Ascending aorta (tissue), 2 donors: ENCODE results near the gene LAMB3. TPM values are rescaled to one million over a fixed set of nuclear protein-coding genes. Genes with fewer than 3 reads are reported as not detected.

Experiments
- DNase-seq, 2 donors: peaks; one replicate each; pipeline ENCODE4 v3.0.0-alpha.2; 2019; ENCODE audit warnings: low spot score in 2 of 2
- H3K27ac ChIP-seq, 2 donors: fragments of 200-600 bp; sonication (generic); one replicate each; pipeline ENCODE4 v1.5.1; 2016 to 2017; ENCODE audit warnings: mild to moderate bottlenecking in 1 of 2
- H3K27me3 ChIP-seq: fragments of 200-600 bp; sonication (generic); one replicate; pipeline ENCODE4 v1.5.1; 2017
- H3K36me3 ChIP-seq, 2 donors: fragments of 200-600 bp; sonication (generic); one replicate each; pipeline ENCODE4 v1.5.1; 2016
- H3K4me1 ChIP-seq, 2 donors: fragments of 200-600 bp; sonication (generic); one replicate each; pipeline ENCODE4 v1.5.1; 2016 to 2017; ENCODE audit warnings: mild to moderate bottlenecking in 1 of 2
- H3K4me3 ChIP-seq, 2 donors: fragments of 200-600 bp; sonication (generic); one replicate each; pipeline ENCODE4 v1.5.1; 2016 to 2017; ENCODE audit warnings: mild to moderate bottlenecking in 1 of 2
- H3K9me3 ChIP-seq, 2 donors: fragments of 200-600 bp; sonication (generic); one replicate each; pipeline ENCODE4 v1.5.1; 2016
- intact Hi-C: fragments of 100-400 bp; cut with DNase I; formaldehyde crosslinking; loops from one replicate; pipeline ENCODE4 v1.15.1; 2023
- total RNA-seq: library from RNA; depleted of rRNA; stranded (reverse); fragments of >200 nt; gene quantifications from one replicate; pipeline ENCODE4 v1.1.0, GENCODE V29; 2016
- TF ChIP-seq, protein P1 (sequence below), 3 experiments: fragments of 200-600 bp in 2 of 3; fragments of 450-650 bp in 1 of 3; sonication (generic) in 2 of 3; IDR thresholded peaks; one replicate each; pipeline ENCODE4 v1.5.1; 2016 to 2019; ENCODE audit warnings: antibody characterized with exemption in 3 of 3, mild to moderate bottlenecking in 1 of 3, moderate library complexity in 1 of 3

The LAMB3 gene
- total RNA-seq, 1 donor from 2014 or later: 0.75 TPM

DNA sequence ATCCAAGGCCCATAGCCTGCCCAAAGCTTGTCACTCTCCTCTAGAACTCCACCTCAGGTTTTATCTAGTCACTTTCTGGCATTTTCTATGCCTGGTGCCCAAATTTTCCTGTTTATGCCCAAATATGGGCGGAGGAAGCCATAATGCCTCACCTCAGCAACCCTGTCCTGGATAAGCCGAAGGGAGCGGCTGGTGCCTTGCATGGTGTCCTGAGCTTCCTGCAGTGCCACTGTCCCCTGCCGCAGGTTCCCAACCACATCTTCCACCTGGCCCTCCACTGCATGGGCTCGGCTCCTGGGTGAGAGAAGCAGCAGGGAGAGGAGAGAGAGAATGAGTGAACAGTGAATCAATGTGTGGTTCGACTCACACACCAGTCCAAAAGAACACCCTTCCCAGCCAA, 34.5 kb downstream of the LAMB3 start:
- Histone ChIP-seq H3K27me3 (no peaks in the 10 kb centered on the region), H3K4me3 (no peak overlapping the region), H3K36me3 (no peaks in the 10 kb centered on the region), H3K27ac (no peak overlapping the region), H3K4me1 (no peaks in the 10 kb centered on the region), H3K9me3 (no peaks in the 10 kb centered on the region)
- intact Hi-C loops: no loop called here
- no peak for DNase-seq
- TF ChIP-seq, protein P1, sequence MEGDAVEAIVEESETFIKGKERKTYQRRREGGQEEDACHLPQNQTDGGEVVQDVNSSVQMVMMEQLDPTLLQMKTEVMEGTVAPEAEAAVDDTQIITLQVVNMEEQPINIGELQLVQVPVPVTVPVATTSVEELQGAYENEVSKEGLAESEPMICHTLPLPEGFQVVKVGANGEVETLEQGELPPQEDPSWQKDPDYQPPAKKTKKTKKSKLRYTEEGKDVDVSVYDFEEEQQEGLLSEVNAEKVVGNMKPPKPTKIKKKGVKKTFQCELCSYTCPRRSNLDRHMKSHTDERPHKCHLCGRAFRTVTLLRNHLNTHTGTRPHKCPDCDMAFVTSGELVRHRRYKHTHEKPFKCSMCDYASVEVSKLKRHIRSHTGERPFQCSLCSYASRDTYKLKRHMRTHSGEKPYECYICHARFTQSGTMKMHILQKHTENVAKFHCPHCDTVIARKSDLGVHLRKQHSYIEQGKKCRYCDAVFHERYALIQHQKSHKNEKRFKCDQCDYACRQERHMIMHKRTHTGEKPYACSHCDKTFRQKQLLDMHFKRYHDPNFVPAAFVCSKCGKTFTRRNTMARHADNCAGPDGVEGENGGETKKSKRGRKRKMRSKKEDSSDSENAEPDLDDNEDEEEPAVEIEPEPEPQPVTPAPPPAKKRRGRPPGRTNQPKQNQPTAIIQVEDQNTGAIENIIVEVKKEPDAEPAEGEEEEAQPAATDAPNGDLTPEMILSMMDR (IDR thresholded peaks at IDR 0.05): no peak

DNA sequence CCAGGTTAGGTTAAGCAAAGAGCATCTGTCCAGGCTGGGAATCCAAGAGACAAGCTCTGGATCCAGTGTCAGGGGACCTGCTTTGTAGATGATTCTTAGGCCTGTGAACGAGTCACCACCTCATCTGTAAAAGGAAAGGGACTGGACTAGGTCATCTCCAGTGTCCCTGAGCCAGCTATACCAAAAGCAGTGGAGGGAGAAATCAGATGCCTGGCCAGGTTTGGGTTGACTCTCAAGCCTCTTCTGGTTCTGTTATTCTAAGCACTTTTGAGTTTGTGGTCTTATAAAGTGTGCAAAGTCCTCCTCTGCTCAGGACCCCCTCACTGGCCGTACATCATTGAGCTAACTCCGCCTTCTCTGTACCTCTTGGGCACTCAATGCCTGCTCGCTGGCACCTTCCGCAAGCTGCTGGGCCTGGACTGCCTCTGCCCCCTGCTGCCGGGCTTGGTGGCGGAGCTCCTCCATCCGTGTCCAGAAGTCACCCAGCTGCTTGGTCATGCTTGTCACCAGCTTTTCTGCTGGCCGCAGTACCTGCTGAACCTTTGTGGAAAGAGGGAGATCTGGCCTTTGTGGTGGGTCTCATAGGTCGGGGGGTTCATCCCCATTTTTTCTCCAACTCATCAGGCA, 35.1 kb downstream of the LAMB3 start:
- H3K9me3 ChIP-seq: no peaks in the 10 kb centered on the region
- H3K27me3 ChIP-seq: no peaks in the 10 kb centered on the region
- H3K36me3 ChIP-seq: no peaks in the 10 kb centered on the region
- H3K4me1 ChIP-seq: no peaks in the 10 kb centered on the region
- intact Hi-C loops: no loop called here
- no peak overlapping the region for H3K4me3 ChIP-seq
- TF ChIP-seq, protein P1 (IDR thresholded peaks at IDR 0.05): no peak
- no peak for DNase-seq
- H3K27ac ChIP-seq: no peak overlapping the region

DNA sequence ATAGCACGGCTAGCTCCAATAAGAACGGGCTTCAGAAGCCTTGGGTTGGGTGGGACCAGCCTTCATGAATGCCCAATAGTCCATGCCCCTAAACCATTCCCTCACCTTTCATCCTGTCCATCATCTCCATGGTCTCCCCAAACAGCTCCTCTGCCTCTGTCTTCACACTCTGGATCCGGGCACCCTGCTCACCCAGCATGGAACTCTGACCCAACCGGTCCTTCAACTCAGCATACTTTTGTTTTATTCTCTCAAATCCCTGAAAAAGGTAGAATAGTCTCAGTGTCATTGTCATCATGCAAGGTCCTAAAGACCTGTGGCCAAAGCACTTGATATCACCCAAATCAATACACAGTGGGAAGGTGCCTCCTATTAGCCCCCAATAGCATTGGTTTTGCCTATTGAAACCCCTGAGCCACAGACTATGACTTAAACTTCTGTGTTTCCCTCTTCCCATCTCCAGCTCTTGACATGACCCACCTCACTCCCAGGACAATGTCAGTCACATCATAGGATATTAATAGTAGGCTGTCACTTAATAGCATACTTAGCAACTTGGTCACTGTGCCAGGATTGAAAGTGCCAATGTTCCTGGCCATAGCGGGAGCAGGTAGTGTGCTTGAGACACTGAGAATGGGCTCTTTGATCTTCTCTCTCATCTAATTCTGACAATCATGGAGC, 35.7 kb downstream of the LAMB3 start:
- no peaks in the 10 kb centered on the region for H3K4me1 ChIP-seq
- H3K27me3 ChIP-seq: no peaks in the 10 kb centered on the region
- TF ChIP-seq, protein P1 (IDR thresholded peaks at IDR 0.05): no peak
- no peaks in the 10 kb centered on the region for H3K36me3 ChIP-seq
- intact Hi-C loops: no loop called here
- DNase-seq: no peak
- no peaks in the 10 kb centered on the region for H3K9me3 ChIP-seq
- no peak overlapping the region for H3K4me3 ChIP-seq
- H3K27ac ChIP-seq: no peak overlapping the region

DNA sequence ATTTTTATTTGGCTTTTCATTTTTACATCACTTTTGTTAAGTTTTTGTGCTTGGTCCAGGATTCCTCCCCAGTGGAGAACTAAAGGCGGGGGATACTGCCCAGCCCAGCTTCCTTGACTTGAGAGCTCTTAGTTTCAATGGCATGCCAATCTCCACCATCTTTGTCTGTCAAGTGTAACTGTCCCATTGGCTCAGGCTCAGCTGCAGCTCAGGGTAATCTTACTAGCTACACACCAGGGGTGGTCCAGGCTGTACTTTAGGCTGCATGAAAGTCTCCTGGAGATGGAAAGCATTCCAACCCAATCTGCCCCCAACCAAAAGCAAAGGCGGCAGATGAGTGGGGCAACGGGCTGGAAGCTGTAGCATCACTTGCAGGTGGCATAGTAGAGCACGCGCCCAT, 37.3 kb downstream of the LAMB3 start:
- intact Hi-C loops: no loop called here
- no peaks in the 10 kb centered on the region for H3K36me3 ChIP-seq
- TF ChIP-seq, protein P1 (IDR thresholded peaks at IDR 0.05): no peak
- no peaks in the 10 kb centered on the region for H3K4me1 ChIP-seq
- H3K27me3 ChIP-seq: no peaks in the 10 kb centered on the region
- H3K27ac ChIP-seq: no peak overlapping the region
- DNase-seq: no peak
- no peaks in the 10 kb centered on the region for H3K9me3 ChIP-seq
- H3K4me3 ChIP-seq: no peak overlapping the region

DNA sequence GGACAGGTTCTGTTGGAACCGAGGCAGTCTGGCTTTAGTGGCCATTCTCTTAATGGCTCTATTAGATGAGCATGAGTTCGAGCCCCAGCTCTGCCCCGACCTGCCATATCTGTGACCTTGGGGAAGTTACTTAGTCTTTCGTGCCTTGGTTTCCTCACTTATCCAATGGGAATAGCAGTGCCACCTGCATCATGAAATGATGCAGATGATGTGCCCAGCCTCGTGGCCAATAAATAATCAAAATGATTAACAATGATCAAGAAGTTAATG, 38.1 kb downstream of the LAMB3 start:
- no peak overlapping the region for H3K27ac ChIP-seq
- intact Hi-C loops: no loop called here
- H3K4me3 ChIP-seq: no peak overlapping the region
- DNase-seq: no peak
- TF ChIP-seq, protein P1 (IDR thresholded peaks at IDR 0.05): no peak
- H3K9me3 ChIP-seq: no peaks in the 10 kb centered on the region
- H3K36me3 ChIP-seq: no peaks in the 10 kb centered on the region
- H3K27me3 ChIP-seq: no peaks in the 10 kb centered on the region
- H3K4me1 ChIP-seq: no peaks in the 10 kb centered on the region
